ENCODE measurements around the gene NUP98. TPM values are rescaled to one million over a fixed set of nuclear protein-coding genes. Genes with fewer than 3 reads are reported as not detected.

Gene NUP98
- total RNA-seq, 4 donors from 2014 or later: 74.6 to 117 (median 86.7) TPM

DNA sequence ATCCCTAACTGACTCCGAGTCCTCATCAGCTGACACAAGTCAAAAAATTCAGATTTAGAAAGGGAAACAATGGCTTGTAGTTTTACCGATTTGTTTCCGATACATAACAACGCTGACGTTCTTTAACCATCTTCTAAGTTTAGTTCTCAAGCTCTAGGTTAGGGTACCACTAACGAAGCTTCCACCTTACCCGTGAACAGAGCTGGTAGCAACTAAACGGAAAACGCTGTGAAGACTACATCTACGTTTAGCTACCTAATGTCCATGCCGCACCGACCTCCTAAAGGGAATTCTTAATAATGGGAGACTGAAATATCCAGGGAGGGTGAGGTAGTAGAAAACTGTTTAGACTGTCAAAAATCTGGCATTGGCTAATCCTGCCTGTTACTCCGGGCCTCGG is 1.0 kb downstream of the NUP98 start:
- no peak for TF ChIP-seq CTCF (IDR thresholded peaks at IDR 0.05; ENCODE audit: low read depth)

GRCh38 chr11:3796002-3796311 is 1.4 kb downstream of the NUP98 start:
- TF ChIP-seq CTCF (IDR thresholded peaks at IDR 0.05; ENCODE audit: low read depth): no peak

DNA sequence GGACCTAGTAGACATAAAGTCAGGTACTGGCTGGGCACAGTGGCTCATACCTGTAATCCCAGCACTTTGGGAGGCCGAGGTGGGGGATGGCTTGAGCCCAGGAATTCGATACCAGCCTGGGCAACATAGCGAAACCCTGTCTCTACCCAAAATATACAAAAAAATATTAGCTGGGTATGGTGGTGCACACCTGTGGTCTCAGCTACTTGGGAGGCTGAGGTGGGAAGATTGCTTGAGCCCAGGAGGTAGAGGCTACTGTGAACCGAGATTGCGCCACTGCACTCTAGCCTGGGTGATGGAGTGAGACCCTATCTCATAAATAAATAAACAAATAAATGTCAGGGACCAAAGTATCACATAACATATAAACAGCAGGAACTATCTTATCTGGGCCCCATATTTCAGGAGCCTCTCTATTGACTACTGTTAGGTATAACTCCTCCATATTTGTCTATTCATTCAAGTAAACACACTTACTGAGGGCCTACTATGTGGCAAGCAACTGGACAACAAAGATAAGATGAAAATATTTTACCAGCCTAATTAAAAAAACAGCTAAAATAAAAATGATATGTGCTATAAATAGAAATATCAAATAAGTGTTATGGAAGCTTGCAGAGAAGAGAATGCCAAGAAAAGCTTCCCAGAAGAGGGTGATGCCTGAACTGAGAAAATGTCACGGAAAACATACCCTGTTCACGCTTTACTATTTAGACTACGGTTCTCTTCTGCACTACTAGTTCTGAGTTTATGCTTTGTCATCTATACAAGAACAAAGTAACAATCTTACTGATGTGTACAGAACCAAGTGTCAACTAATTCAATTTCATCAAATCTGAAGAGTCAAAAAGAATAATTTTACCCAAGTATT is 2.0 kb downstream of the NUP98 start:
- no peak for TF ChIP-seq CTCF (IDR thresholded peaks at IDR 0.05; ENCODE audit: low read depth)

DNA sequence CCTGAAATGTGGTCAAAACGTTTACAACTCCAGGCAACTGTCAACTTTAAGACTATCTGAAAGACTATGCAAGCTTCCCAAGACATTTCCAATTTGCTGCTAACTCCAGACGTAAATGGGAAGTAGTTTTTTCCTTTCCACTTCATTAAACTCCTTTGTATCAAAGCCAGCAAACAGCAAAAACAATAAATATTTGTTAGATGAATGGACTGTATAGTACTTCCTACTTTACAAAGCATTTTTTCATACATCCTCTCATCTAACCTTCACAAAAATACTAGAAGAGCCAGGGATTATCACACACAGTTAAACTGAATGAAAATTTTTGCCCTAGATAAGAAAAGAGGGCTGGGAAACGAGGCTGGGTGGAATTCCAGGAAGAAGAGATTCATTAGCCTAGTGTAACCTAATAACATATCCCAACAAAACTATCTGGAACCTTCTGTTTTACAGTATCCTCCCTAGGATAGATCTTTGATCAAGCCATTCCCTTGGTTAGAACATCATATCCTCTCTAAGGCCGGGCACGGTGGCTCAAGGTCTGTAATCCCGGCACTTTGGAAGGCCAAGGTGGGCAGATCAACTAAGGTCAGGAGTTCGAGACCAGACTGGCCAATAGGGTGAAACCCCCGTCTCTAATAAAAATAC is 10.4 kb downstream of the NUP98 start:
- TF ChIP-seq CTCF (IDR thresholded peaks at IDR 0.05; ENCODE audit: low read depth): no peak

GRCh38 chr11:3783611-3784010 is 13.7 kb downstream of the NUP98 start:
- TF ChIP-seq CTCF (IDR thresholded peaks at IDR 0.05; ENCODE audit: low read depth): no peak

DNA sequence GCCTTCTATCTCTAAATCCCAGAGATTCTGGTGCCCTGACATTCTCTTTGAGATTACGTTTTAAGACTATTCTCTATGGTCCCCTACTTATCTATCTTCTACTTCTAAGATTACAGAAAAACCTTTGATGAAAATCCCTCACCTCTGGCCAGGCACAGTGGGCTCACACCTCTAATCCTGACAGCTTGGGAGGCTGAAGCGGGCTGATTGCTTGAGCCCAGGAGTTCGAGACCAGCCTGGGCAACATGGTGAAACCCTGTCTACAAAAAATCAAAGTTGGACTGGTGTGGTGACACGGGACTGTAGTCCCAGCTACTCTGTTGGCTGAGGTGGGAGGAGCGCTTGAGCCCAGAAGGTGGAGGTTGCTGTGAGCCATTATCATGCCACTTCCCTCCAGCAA is 14.4 kb downstream of the NUP98 start:
- TF ChIP-seq CTCF (IDR thresholded peaks at IDR 0.05; ENCODE audit: low read depth): no peak

DNA sequence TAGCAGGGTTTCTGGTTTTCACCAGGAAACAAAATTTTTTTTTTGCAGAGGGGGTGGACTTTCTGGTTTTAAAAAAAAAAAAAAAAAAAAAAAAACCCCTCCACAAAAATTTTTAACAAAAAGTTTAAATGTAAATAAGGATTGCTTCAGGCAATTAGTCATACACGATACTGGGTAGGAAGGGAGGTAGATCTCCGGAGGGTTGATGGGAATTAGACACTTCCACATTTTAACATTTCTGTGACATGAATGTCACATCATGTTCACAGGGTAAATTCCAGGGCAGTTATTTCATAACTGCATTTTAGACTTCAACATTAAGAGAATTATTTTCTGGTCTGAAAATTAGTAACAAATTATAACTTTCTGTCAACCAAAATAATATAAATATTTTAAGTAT is 15.9 kb downstream of the NUP98 start:
- TF ChIP-seq CTCF (IDR thresholded peaks at IDR 0.05; ENCODE audit: low read depth): no peak
